ENCODE results near the gene MKX.
A peak's percentile ranks its signal among the peaks of the same experiment; 100 is the strongest.

Gene MKX, protein sequence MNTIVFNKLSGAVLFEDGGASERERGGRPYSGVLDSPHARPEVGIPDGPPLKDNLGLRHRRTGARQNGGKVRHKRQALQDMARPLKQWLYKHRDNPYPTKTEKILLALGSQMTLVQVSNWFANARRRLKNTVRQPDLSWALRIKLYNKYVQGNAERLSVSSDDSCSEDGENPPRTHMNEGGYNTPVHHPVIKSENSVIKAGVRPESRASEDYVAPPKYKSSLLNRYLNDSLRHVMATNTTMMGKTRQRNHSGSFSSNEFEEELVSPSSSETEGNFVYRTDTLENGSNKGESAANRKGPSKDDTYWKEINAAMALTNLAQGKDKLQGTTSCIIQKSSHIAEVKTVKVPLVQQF

DNA sequence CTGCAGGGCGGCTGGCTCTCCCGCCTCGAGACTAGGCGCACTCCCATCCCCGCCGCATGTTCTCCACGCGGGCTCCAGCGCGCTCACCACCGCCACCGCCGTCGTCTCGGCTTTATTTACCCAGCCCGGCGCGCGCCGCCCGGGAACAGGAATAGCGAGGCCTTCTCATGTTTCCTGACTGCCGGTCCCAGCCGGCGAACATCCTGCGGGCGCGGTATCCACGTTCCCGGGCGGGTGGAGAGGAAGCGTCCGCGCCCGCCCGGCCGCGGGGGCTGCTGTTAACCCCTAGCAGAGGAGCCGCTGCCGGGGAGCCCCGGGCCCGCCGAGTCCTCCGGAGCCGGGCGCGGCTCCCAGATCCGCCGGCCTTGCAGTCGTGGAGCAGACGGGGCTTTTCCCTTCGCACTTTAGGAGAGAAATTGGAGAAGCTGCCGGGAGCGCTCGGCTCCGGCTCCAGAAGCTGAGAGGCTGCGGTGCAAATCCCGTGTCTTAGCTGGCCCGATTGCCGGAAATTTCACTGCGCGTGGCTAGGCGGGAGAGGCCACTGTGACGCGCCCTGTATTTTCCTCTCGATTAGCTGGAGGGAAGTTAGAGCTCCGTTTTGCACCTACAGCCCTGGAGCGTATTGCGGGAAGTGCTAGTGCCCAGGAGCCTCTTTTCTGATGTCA is at the start of gene MKX:
Gene MKX (minus strand): TSS at position 88 of the 665 bp plus-strand sequence. CDS start 2,404 bp downstream, outside the sequence.
- TF ChIP-seq, protein P1, sequence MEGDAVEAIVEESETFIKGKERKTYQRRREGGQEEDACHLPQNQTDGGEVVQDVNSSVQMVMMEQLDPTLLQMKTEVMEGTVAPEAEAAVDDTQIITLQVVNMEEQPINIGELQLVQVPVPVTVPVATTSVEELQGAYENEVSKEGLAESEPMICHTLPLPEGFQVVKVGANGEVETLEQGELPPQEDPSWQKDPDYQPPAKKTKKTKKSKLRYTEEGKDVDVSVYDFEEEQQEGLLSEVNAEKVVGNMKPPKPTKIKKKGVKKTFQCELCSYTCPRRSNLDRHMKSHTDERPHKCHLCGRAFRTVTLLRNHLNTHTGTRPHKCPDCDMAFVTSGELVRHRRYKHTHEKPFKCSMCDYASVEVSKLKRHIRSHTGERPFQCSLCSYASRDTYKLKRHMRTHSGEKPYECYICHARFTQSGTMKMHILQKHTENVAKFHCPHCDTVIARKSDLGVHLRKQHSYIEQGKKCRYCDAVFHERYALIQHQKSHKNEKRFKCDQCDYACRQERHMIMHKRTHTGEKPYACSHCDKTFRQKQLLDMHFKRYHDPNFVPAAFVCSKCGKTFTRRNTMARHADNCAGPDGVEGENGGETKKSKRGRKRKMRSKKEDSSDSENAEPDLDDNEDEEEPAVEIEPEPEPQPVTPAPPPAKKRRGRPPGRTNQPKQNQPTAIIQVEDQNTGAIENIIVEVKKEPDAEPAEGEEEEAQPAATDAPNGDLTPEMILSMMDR (IDR thresholded peaks at IDR 0.05; ENCODE audit: borderline replicate concordance, control extremely low read depth, extremely low read depth, insufficient read depth, missing control alignments), result no peak
- peak; percentile 12 for DNase-seq (ENCODE audit: low spot score)
- in situ Hi-C loops (cut with MboI; ENCODE audit: low sequenced_read_pairs, unreplicated experiment), result no loop called here

DNA sequence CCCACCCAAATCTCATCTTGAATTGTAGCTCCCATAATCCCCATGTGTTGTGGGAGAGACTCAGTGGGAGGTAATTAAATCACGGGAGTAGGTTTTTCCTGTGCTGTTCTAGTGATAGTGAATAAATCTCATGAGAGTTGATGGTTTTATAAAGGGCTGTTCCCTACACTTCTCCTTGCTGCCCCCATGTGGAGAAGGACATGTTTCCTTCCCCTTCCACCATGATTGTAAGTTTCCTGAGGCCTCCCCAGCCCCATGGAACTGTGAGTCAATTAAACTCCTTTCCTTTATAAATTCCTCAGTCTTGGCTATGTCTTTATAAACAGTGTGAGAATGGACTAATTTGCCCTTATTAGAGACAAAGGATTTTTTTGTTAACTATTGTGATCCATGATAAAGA is 48.5 kb upstream of the MKX start:
- TF ChIP-seq, protein P1 (IDR thresholded peaks at IDR 0.05; ENCODE audit: borderline replicate concordance, control extremely low read depth, extremely low read depth, insufficient read depth, missing control alignments), result no peak
- in situ Hi-C loops (cut with MboI; ENCODE audit: low sequenced_read_pairs, unreplicated experiment), result no loop called here
- no peak for DNase-seq (ENCODE audit: low spot score)

DNA sequence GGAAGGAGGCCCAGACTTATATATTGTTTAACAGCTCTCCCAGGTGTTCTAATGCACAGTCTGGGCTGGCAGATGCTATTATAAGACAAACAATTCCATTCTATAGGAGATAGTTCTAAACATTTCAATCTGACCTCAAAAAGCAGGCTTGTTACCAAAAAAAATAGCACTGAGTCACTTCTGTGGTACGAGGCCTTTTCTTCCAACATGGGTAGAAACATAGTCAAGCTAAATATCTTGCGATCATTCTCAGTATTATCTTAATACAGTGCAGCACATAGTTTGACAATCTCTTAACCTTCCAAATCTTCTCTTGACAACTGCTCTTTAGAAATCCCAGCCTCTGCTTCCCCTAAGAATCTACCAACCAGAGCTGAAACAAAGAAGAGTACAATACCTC is 46.6 kb upstream of the MKX start:
- in situ Hi-C loops (cut with MboI; ENCODE audit: low sequenced_read_pairs, unreplicated experiment), result no loop called here
- TF ChIP-seq, protein P1 (IDR thresholded peaks at IDR 0.05; ENCODE audit: borderline replicate concordance, control extremely low read depth, extremely low read depth, insufficient read depth, missing control alignments), result no peak
- DNase-seq (ENCODE audit: low spot score), result no peak

- TF ChIP-seq, protein P1 (IDR thresholded peaks at IDR 0.05; ENCODE audit: borderline replicate concordance, control extremely low read depth, extremely low read depth, insufficient read depth, missing control alignments), result no peak
- DNase-seq (ENCODE audit: low spot score), result no peak
- in situ Hi-C loops (cut with MboI; ENCODE audit: low sequenced_read_pairs, unreplicated experiment), result no loop called here
Measured at GRCh38 chr10:27784272-27784671, 38.7 kb upstream of the MKX start.

- no peak for DNase-seq (ENCODE audit: low spot score)
- in situ Hi-C loops (cut with MboI; ENCODE audit: low sequenced_read_pairs, unreplicated experiment), result no loop called here
- TF ChIP-seq, protein P1 (IDR thresholded peaks at IDR 0.05; ENCODE audit: borderline replicate concordance, control extremely low read depth, extremely low read depth, insufficient read depth, missing control alignments), result no peak
Measured at GRCh38 chr10:27783660-27784059, 38.0 kb upstream of the MKX start.

DNA sequence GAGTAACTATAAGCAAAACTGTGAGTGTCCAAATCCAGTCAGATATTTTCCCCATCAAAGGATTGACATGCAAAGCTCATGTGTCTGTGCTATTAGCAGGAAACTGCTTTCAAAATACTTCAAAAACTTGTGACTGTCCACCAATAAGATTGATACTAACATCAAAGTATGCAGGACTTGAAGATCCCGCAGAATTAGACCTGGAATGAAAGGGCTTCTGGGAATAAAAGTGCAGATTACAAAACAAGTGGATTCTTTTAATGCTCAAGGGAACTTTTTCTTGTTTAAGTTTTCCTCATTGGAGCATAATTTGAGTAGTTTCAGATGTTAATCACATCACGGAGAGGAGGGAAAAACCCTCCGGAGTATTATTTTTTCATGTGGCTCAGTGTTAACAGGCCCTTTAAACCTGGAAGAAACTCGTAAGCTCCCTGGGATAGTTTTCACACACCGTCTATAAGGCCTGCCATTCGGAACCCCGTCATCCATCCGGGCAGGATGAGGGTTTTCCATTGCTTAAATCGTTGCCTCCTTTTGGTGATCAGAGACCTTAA is 33.9 kb upstream of the MKX start:
- no peak for DNase-seq (ENCODE audit: low spot score)
- in situ Hi-C loops (cut with MboI; ENCODE audit: low sequenced_read_pairs, unreplicated experiment), result no loop called here
- TF ChIP-seq, protein P1 (IDR thresholded peaks at IDR 0.05; ENCODE audit: borderline replicate concordance, control extremely low read depth, extremely low read depth, insufficient read depth, missing control alignments), result no peak

Data from GM13976 (cell line).